Upper lobe of right lung (tissue), 1 donor: ENCODE results near the gene ERCC6L. TPM values are rescaled to one million over a fixed set of nuclear protein-coding genes. Genes with fewer than 3 reads are reported as not detected.

ENCODE experiments used
- ATAC-seq: fragments of 200-7000 bp; cut with Tn5 transposase; one replicate; pipeline ENCODE4 v1.9.1; 2020; ENCODE audit warnings: mild to moderate bottlenecking, moderate library complexity
- DNase-seq: peaks from one replicate; pipeline ENCODE4 v3.0.0-alpha.2; 2020
- H3K27ac ChIP-seq: fragments of 200-600 bp; one replicate; pipeline ENCODE4 v1.8.0; 2022
- H3K27me3 ChIP-seq: fragments of 200-600 bp; one replicate; pipeline ENCODE4 v1.8.0; 2022; ENCODE audit warnings: mild to moderate bottlenecking
- H3K36me3 ChIP-seq: fragments of 200-600 bp; one replicate; pipeline ENCODE4 v1.8.0; 2022
- H3K4me1 ChIP-seq: fragments of 200-600 bp; one replicate; pipeline ENCODE4 v1.8.0; 2022
- H3K4me3 ChIP-seq: fragments of 200-600 bp; one replicate; pipeline ENCODE4 v1.8.0; 2022; ENCODE audit warnings: mild to moderate bottlenecking
- H3K9me3 ChIP-seq: fragments of 200-600 bp; one replicate; pipeline ENCODE4 v1.8.0; 2022
- intact Hi-C: fragments of 100-400 bp; cut with DNase I; formaldehyde crosslinking; loops from one replicate; pipeline ENCODE4 v1.11.0; 2022
- total RNA-seq: library from RNA; stranded (reverse); fragmentation: NEBNext Ultra II Directional; extraction: Animal tissue kit (Norgen Biotek cat#: 25700); gene quantifications from one replicate; pipeline ENCODE4 v1.2.1, GENCODE V29; 2021
- TF ChIP-seq, protein P1 (sequence below): fragments of 200-600 bp; IDR thresholded peaks from one replicate; pipeline ENCODE4 v1.8.0; 2022; ENCODE audit warnings: antibody characterized with exemption
- donor health status: DM: no; HTN: yes; CAD: no; lungs with severe emphysema.

The ERCC6L gene
- total RNA-seq, 1 donor from 2014 or later = not detected

DNA sequence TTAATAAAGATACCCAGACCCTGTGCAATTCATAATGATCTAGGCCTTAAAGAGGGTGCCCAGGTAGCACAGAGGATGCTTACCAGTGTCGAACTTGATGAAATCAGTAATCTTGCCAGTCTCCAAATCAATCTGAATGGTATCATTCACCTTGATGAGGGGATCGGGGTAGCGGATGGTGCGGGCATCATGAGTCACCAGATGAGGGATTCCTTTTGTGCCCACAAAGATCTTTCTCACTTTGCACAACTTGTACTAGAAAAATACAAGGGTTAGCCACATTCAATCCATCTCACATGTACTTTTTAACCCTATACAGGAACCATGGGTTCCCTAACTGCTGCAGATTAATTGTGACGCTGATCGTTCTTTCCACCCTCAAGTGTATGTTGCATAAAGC lies 34.9 kb upstream of the ERCC6L start:
- H3K36me3 ChIP-seq = peaks cover 47% of the 10 kb centered on the region
- no peaks in the 10 kb centered on the region for H3K27me3 ChIP-seq
- intact Hi-C loops = no loop called here
- peaks cover 5% of the 10 kb centered on the region for H3K4me1 ChIP-seq
- TF ChIP-seq, protein P1, sequence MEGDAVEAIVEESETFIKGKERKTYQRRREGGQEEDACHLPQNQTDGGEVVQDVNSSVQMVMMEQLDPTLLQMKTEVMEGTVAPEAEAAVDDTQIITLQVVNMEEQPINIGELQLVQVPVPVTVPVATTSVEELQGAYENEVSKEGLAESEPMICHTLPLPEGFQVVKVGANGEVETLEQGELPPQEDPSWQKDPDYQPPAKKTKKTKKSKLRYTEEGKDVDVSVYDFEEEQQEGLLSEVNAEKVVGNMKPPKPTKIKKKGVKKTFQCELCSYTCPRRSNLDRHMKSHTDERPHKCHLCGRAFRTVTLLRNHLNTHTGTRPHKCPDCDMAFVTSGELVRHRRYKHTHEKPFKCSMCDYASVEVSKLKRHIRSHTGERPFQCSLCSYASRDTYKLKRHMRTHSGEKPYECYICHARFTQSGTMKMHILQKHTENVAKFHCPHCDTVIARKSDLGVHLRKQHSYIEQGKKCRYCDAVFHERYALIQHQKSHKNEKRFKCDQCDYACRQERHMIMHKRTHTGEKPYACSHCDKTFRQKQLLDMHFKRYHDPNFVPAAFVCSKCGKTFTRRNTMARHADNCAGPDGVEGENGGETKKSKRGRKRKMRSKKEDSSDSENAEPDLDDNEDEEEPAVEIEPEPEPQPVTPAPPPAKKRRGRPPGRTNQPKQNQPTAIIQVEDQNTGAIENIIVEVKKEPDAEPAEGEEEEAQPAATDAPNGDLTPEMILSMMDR = no peak
- no peak overlapping the region for H3K27ac ChIP-seq
- no peak overlapping the region for H3K4me3 ChIP-seq
- no peaks in the 10 kb centered on the region for H3K9me3 ChIP-seq
- no peak for DNase-seq
- ATAC-seq = no peak

DNA sequence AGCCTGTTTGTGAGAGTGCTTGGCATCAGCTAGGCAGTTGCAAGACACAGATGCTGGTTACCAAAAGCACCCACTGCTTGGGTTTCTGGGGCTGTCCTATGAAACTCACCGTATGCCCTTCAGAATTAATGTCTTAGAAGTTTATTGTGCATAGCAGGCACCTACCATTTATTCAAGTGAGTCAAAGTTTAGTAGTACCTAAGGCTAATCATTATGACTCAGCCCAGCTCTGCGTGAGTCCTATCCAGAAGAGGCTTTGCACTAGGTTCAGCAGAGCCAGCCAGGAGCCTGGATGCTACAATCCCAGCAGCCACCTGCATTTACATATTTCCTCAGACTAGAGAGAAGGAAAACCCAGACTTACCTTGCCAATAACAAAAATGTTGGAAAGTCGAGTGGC lies 34.0 kb upstream of the ERCC6L start:
- Histone ChIP-seq H3K27me3 (no peaks in the 10 kb centered on the region), H3K4me1 (peaks cover 5% of the 10 kb centered on the region), H3K27ac (no peak overlapping the region), H3K4me3 (no peak overlapping the region), H3K9me3 (no peaks in the 10 kb centered on the region), H3K36me3 (peaks cover 47% of the 10 kb centered on the region)
- intact Hi-C loops = no loop called here
- no peak for ATAC-seq
- TF ChIP-seq, protein P1 = no peak
- no peak for DNase-seq

DNA sequence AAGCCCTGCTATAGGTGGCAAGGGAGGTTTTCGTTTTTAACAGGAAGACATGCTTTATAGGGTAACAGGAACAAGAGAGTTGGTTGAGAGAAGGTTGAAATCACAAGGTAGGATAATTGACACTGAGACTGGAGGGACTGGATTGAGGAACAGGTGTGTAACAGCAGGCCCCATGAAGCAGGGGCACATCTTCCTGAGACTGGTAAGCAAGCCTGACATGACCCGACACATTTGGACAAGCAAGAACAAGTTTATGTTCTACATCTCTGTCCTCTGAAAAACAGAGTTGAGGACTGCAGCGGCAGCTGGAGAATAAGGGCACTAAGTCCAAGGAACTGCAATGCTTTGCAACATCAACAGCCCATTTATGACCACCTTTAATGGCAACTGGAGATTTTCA lies 33.0 kb upstream of the ERCC6L start:
- DNase-seq (no peak), ATAC-seq (no peak)
- TF ChIP-seq, protein P1 = no peak
- H3K36me3 ChIP-seq = peaks cover 47% of the 10 kb centered on the region
- H3K27me3 ChIP-seq = no peaks in the 10 kb centered on the region
- intact Hi-C loops = no loop called here
- no peak overlapping the region for H3K27ac ChIP-seq
- H3K9me3 ChIP-seq = no peaks in the 10 kb centered on the region
- peaks cover 5% of the 10 kb centered on the region for H3K4me1 ChIP-seq
- no peak overlapping the region for H3K4me3 ChIP-seq

DNA sequence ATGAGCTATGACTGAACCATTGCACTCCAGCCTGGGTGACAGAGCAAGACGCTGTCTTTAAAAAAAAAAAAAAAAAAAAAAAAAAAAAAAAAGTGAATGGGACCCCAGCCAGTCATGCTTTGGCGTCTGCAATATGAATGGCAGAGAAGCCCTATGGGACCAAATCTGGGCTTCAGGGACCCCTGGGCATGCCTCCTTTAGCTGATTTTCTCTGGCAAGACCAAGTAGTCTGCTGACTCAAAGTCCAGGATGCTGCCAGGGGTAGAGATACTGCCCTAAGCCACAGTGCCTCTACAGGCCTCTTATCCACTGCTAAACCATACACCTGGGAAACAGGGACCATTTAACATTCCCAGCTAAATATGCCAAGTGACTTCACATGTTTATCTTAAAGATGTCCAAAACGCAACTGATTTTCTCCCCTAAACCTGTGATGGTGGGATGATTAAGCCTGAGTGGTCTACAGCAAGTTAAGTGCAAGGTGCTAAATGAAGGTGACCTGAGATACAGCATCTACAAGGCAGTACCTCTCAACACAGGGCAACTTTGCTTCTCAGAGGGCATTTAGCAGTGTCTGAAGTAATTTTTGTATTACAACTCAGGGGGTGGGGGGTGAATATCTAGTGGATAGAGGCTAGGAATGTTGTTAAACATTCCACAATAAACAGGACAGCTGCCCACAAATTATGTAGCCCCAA lies 32.4 kb upstream of the ERCC6L start:
- H3K27ac ChIP-seq = no peak overlapping the region
- TF ChIP-seq, protein P1 = no peak
- peaks cover 5% of the 10 kb centered on the region for H3K4me1 ChIP-seq
- DNase-seq (no peak), ATAC-seq (no peak)
- no peaks in the 10 kb centered on the region for H3K27me3 ChIP-seq
- intact Hi-C loops = no loop called here
- H3K9me3 ChIP-seq = no peaks in the 10 kb centered on the region
- H3K4me3 ChIP-seq = no peak overlapping the region
- H3K36me3 ChIP-seq = peaks cover 47% of the 10 kb centered on the region

DNA sequence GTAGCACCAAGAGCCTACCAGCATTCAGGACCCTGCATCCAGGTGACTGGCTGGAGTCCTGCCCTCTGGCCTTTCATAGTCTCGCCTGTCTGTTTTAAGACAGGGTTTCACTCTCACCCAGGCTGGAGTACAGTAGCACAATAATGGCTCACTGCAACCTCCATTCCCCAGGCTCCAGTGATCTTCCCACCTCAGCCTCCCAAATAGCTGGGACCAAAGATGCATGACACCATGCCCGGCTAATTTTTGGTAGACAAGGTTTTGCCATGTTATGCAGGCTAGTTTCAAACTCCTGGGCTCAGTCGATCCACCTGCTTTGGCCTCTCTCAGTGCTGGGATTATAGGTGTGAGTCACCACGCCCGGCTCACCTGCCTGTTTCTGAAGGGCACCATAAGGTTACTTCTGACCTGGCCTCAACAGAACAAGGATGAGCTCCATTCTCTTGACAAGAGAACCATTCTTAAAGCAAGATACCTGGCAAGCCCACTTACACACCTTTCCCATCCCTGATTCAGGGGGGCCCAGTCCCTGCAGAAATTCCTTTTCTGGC lies 31.6 kb upstream of the ERCC6L start:
- TF ChIP-seq, protein P1 = no peak
- ATAC-seq (no peak), DNase-seq (no peak)
- no peaks in the 10 kb centered on the region for H3K4me1 ChIP-seq
- H3K27me3 ChIP-seq = no peaks in the 10 kb centered on the region
- intact Hi-C loops = no loop called here
- H3K4me3 ChIP-seq = no peak overlapping the region
- H3K27ac ChIP-seq = no peak overlapping the region
- H3K9me3 ChIP-seq = no peaks in the 10 kb centered on the region
- peaks cover 44% of the 10 kb centered on the region for H3K36me3 ChIP-seq
